Neural crest cell (in vitro differentiated cells): ENCODE results near the gene NLRP4. TPM values are rescaled to one million over a fixed set of nuclear protein-coding genes. Genes with fewer than 3 reads are reported as not detected.

ENCODE experiments used
- DNase-seq: peaks from one replicate; pipeline ENCODE4 v3.0.0; 2021; ENCODE audit warnings: low read depth, mixed read lengths, low spot score
- H3K27ac Mint-ChIP-seq: one replicate; pipeline ENCODE4 v1.8.0; 2021; ENCODE audit warnings: mild to moderate bottlenecking, mixed read lengths; ENCODE audit not compliant: unreplicated experiment
- H3K27me3 Mint-ChIP-seq: 2 replicates; pipeline ENCODE4 v1.8.0; 2021; ENCODE audit warnings: low read depth, mild to moderate bottlenecking, mixed read lengths
- H3K36me3 Mint-ChIP-seq: 2 replicates; pipeline ENCODE4 v1.8.0; 2021; ENCODE audit warnings: low read depth, mild to moderate bottlenecking, mixed read lengths
- H3K4me1 Mint-ChIP-seq: 2 replicates; pipeline ENCODE4 v1.8.0; 2021; ENCODE audit warnings: mixed read lengths
- H3K4me3 Mint-ChIP-seq: one replicate; pipeline ENCODE4 v1.8.0; 2021; ENCODE audit warnings: mild to moderate bottlenecking, mixed read lengths
- H3K9me3 Mint-ChIP-seq: 2 replicates; pipeline ENCODE4 v1.8.0; 2021; ENCODE audit warnings: mixed read lengths
- total RNA-seq: library from RNA; stranded (reverse); gene quantifications from 2 replicates; pipeline ENCODE4 v1.2.1, GENCODE V29; 2021
- TF ChIP-seq, protein P1 (sequence below): fragments of 200-600 bp; sonication (generic); conservative IDR thresholded peaks from 2 replicates; pipeline ENCODE4 v1.5.0; 2021; ENCODE audit warnings: antibody characterized with exemption, mild to moderate bottlenecking

Gene NLRP4
- total RNA-seq, 1 donor from 2014 or later = not detected

GRCh38 chr19:55907286-55907685 is 70.9 kb downstream of the NLRP4 start:
- H3K4me1 Mint-ChIP-seq = no peaks in the 10 kb centered on the region
- H3K27me3 Mint-ChIP-seq = no peaks in the 10 kb centered on the region
- peaks cover 29% of the 10 kb centered on the region for H3K9me3 Mint-ChIP-seq
- peaks cover 8% of the 10 kb centered on the region for H3K36me3 Mint-ChIP-seq
- H3K27ac Mint-ChIP-seq = no peak overlapping the region
- TF ChIP-seq, protein P1, sequence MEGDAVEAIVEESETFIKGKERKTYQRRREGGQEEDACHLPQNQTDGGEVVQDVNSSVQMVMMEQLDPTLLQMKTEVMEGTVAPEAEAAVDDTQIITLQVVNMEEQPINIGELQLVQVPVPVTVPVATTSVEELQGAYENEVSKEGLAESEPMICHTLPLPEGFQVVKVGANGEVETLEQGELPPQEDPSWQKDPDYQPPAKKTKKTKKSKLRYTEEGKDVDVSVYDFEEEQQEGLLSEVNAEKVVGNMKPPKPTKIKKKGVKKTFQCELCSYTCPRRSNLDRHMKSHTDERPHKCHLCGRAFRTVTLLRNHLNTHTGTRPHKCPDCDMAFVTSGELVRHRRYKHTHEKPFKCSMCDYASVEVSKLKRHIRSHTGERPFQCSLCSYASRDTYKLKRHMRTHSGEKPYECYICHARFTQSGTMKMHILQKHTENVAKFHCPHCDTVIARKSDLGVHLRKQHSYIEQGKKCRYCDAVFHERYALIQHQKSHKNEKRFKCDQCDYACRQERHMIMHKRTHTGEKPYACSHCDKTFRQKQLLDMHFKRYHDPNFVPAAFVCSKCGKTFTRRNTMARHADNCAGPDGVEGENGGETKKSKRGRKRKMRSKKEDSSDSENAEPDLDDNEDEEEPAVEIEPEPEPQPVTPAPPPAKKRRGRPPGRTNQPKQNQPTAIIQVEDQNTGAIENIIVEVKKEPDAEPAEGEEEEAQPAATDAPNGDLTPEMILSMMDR = no peak
- no peak overlapping the region for H3K4me3 Mint-ChIP-seq
- DNase-seq = no peak

GRCh38 chr19:55907746-55908145 is 71.4 kb downstream of the NLRP4 start:
- H3K27me3 Mint-ChIP-seq = no peaks in the 10 kb centered on the region
- no peak for DNase-seq
- TF ChIP-seq, protein P1 = no peak
- H3K4me1 Mint-ChIP-seq = no peaks in the 10 kb centered on the region
- no peak overlapping the region for H3K4me3 Mint-ChIP-seq
- peaks cover 29% of the 10 kb centered on the region for H3K9me3 Mint-ChIP-seq
- H3K27ac Mint-ChIP-seq = no peak overlapping the region
- H3K36me3 Mint-ChIP-seq = peaks cover 8% of the 10 kb centered on the region

- Mint-ChIP-seq H3K27ac (no peak overlapping the region), H3K4me3 (no peak overlapping the region), H3K9me3 (peaks cover 23% of the 10 kb centered on the region), H3K36me3 (peaks cover 2% of the 10 kb centered on the region), H3K4me1 (no peaks in the 10 kb centered on the region), H3K27me3 (no peaks in the 10 kb centered on the region)
- TF ChIP-seq, protein P1 = no peak
- DNase-seq = no peak
These were observed 73.5 kb downstream of the NLRP4 start for GRCh38 chr19:55909801-55910200.

DNA sequence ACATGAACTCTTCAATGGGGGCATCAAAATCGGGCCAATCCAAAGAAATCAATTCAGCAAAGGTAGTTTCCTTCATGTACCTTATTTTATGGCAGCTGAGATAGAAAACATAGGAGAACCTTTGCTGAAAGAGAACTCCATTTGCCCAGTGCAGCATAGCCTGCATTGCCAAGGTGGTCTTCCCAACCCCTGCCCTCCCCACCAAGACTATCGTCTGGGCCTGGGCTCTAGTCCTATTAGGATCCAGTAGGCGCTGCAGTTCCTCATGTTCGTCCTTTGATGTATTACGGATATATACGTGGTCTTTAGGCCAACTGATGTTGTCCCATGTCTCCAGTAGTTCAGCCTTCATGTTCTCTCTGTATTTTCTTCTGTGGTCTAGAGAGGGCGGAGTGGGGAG is 76.6 kb downstream of the NLRP4 start:
- peaks cover 26% of the 10 kb centered on the region for H3K9me3 Mint-ChIP-seq
- peaks cover 3% of the 10 kb centered on the region for H3K36me3 Mint-ChIP-seq

GRCh38 chr19:55913643-55914268 is 77.4 kb downstream of the NLRP4 start:
- no peak overlapping the region for H3K27ac Mint-ChIP-seq
- H3K36me3 Mint-ChIP-seq = peaks cover 3% of the 10 kb centered on the region
- H3K27me3 Mint-ChIP-seq = no peaks in the 10 kb centered on the region
- H3K9me3 Mint-ChIP-seq = peaks cover 31% of the 10 kb centered on the region
- H3K4me1 Mint-ChIP-seq = no peaks in the 10 kb centered on the region
- TF ChIP-seq, protein P1 = no peak
- DNase-seq = no peak
- H3K4me3 Mint-ChIP-seq = no peak overlapping the region

More for the DNA sequence above, 76.6 kb downstream of the NLRP4 start:
- Mint-ChIP-seq H3K4me1 (no peaks in the 10 kb centered on the region), H3K27me3 (no peaks in the 10 kb centered on the region), H3K4me3 (no peak overlapping the region), H3K27ac (no peak overlapping the region)
- no peak for DNase-seq
- TF ChIP-seq, protein P1 = no peak
